DND-41 (cell line): ENCODE data around the gene WNT3.

ENCODE experiments used
- ATAC-seq: fragments of 200-7000 bp; cut with Tn5 transposase; 3 replicates; pipeline ENCODE4 v1.9.1; 2021; ENCODE audit warnings: low read depth; ENCODE audit not compliant: insufficient read depth
- DNase-seq: peaks from one replicate; pipeline ENCODE4 v3.0.0-alpha.2; 2020
- H2AFZ ChIP-seq: 2 replicates; pipeline ENCODE4 v1.6.0; 2012; ENCODE audit warnings: low read depth, low read length
- H3K27ac ChIP-seq: 2 replicates; pipeline ENCODE4 v1.5.1; 2012; ENCODE audit warnings: low read length, inconsistent platforms
- H3K27me3 ChIP-seq: fragments of 200-600 bp; sonication (generic); 2 replicates; pipeline ENCODE4 v1.6.0; 2012; ENCODE audit warnings: low read length, mild to moderate bottlenecking, inconsistent platforms; ENCODE audit not compliant: insufficient read depth, poor library complexity
- H3K36me3 ChIP-seq: 2 replicates; pipeline ENCODE4 v1.5.1; 2012; ENCODE audit warnings: low read length, inconsistent platforms; ENCODE audit not compliant: insufficient read depth
- H3K4me1 ChIP-seq: 2 replicates; pipeline ENCODE4 v1.5.1; 2012; ENCODE audit warnings: mild to moderate bottlenecking, low read length; ENCODE audit not compliant: insufficient read depth
- H3K4me2 ChIP-seq: 2 replicates; pipeline ENCODE4 v1.6.0; 2012; ENCODE audit warnings: mild to moderate bottlenecking, moderate library complexity, low read length, inconsistent platforms; ENCODE audit not compliant: insufficient read depth
- H3K4me3 ChIP-seq, 2 experiments: fragments of 200-600 bp in 1 of 2; shearing (Covaris generic) in 1 of 2; 2 replicates each; pipeline ENCODE4 v1.5.1; 2012 to 2016; ENCODE audit warnings: inconsistent platforms in 2 of 2, low read length in 2 of 2, mild to moderate bottlenecking in 2 of 2, low read depth in 1 of 2, moderate library complexity in 1 of 2
- H3K79me2 ChIP-seq: 2 replicates; pipeline ENCODE4 v1.6.0; 2012; ENCODE audit warnings: low read length, inconsistent platforms; ENCODE audit not compliant: insufficient read depth
- H3K9ac ChIP-seq: 2 replicates; pipeline ENCODE4 v1.6.0; 2012; ENCODE audit warnings: low read depth, mild to moderate bottlenecking, inconsistent platforms, low read length, moderate library complexity
- H3K9me3 ChIP-seq: 2 replicates; pipeline ENCODE4 v1.5.1; 2012; ENCODE audit warnings: low read length, moderate library complexity, mild to moderate bottlenecking, inconsistent platforms; ENCODE audit not compliant: insufficient read depth, severe bottlenecking
- H4K20me1 ChIP-seq: 2 replicates; pipeline ENCODE4 v1.6.0; 2012; ENCODE audit warnings: low read length; ENCODE audit not compliant: insufficient read depth
- CTCF ChIP-seq: IDR thresholded peaks from 2 replicates; pipeline ENCODE4 v1.5.1; 2012; ENCODE audit warnings: borderline replicate concordance, low read length, moderate library complexity, mild to moderate bottlenecking; ENCODE audit not compliant: poor library complexity, severe bottlenecking; ENCODE audit errors: extremely low read depth
- EZH2 ChIP-seq: IDR thresholded peaks from 3 replicates; pipeline ENCODE4 v1.6.1; 2012; ENCODE audit warnings: borderline replicate concordance, low read depth, mild to moderate bottlenecking, moderate library complexity, low read length, inconsistent platforms; ENCODE audit not compliant: severe bottlenecking

The WNT3 gene

GRCh38 chr17:46773221-46773605 is 45.3 kb downstream of the WNT3 start:
- H3K27ac ChIP-seq, result no peak overlapping the region
- no peaks in the 10 kb centered on the region for H3K79me2 ChIP-seq
- no peak for TF ChIP-seq EZH2
- no peak for TF ChIP-seq CTCF
- no peaks in the 10 kb centered on the region for H4K20me1 ChIP-seq
- no peak overlapping the region for H3K4me3 ChIP-seq
- H2AFZ ChIP-seq, result no peak overlapping the region
- no peak overlapping the region for H3K9ac ChIP-seq
- no peak overlapping the region for H3K4me2 ChIP-seq
- no peaks in the 10 kb centered on the region for H3K27me3 ChIP-seq
- ATAC-seq, result peak; percentile 23; the same call in 1 of the 3 replicates
- H3K36me3 ChIP-seq, result no peaks in the 10 kb centered on the region
- DNase-seq, result peak; percentile 24
- H3K4me1 ChIP-seq, result peaks cover 18% of the 10 kb centered on the region
- no peaks in the 10 kb centered on the region for H3K9me3 ChIP-seq

GRCh38 chr17:46772475-46773220 is 45.8 kb downstream of the WNT3 start:
- Histone ChIP-seq H3K4me2 (peak overlapping the region; percentile 61; the same call in 1 of the 2 replicates), H3K9me3 (no peaks in the 10 kb centered on the region), H3K4me3 (no peak overlapping the region), H3K9ac (no peak overlapping the region), H3K36me3 (no peaks in the 10 kb centered on the region), H3K27me3 (no peaks in the 10 kb centered on the region), H4K20me1 (no peaks in the 10 kb centered on the region), H2AFZ (peak overlapping the region; percentile 63), H3K79me2 (no peaks in the 10 kb centered on the region), H3K27ac (no peak overlapping the region), H3K4me1 (peaks cover 18% of the 10 kb centered on the region)
- ATAC-seq (no peak), DNase-seq (no peak)
- TF ChIP-seq CTCF (no peak), EZH2 (no peak)

DNA sequence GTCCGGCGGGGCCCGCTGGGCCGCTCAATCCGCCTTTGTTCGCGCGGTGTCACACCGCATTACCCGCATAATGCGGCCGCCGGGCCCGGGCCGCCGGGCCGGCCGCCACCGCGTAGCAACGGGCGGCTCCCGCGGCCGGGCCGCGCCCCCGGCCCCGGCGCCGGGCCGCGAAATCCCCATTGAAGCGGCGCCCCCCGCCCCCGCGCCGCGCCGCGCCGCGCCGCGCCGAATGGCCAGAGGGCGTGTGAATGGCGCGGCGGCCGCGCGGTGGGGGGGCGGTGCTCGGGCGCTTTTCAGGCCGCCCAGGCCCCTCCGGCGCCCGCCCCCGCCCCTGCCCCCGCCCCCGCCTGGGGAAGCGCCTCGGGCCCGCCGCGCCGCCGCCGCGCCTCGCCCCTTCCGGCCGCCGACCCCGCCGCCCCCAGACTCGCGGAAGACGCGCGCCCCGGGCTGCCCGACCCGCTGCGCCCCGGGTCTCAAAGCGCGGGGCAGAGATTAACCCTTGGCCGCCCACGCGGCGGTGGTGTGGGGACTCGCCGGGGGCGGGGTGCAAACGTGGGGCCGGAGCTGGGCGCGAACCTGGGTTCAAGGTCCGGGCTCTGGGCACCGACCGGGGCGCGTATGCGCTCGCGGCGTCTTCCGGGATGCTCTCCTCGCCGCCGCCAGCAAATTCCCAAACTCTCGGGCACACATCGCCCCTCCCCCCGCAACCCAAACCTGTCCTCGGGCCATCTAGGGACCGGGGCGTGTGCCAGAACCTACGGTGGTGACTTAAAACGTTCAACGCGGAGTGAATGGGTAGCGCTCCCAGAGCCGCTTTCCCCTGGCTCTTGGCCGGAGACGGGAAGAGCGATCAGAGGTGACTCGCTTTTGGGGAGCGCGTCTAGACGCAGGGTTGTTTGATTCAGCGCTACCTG is 46.7 kb downstream of the WNT3 start:
- no peak for TF ChIP-seq EZH2
- TF ChIP-seq CTCF, result no peak
- H3K4me3 ChIP-seq, result peak overlapping the region in 1 of 2 experiments; percentile 59; a peak in 3 of 4 replicates
- peak overlapping the region; percentile 71 for H3K4me2 ChIP-seq
- peak overlapping the region; percentile 63 for H3K9ac ChIP-seq
- peak overlapping the region; percentile 63 for H2AFZ ChIP-seq
- H4K20me1 ChIP-seq, result no peaks in the 10 kb centered on the region
- peak; percentile 57 for DNase-seq
- peaks cover 18% of the 10 kb centered on the region for H3K4me1 ChIP-seq
- no peaks in the 10 kb centered on the region for H3K79me2 ChIP-seq
- H3K9me3 ChIP-seq, result no peaks in the 10 kb centered on the region
- H3K27ac ChIP-seq, result no peak overlapping the region
- H3K27me3 ChIP-seq, result no peaks in the 10 kb centered on the region
- no peaks in the 10 kb centered on the region for H3K36me3 ChIP-seq
- ATAC-seq, result peak; percentile 65
